Measurements from ENCODE around the gene TCF25. TPM values are rescaled to one million over a fixed set of nuclear protein-coding genes. Genes with fewer than 3 reads are reported as not detected.
A peak's percentile ranks its signal among the peaks of the same experiment; 100 is the strongest.
"Not testable (repeated sequence)": the region's sequence is repeated elsewhere in the genome, so short reads cannot be mapped to it uniquely, and the experiment has no call there.

Gene TCF25
- total and polyA plus RNA-seq, 5 donors from 2014 or later, result 75.2 to 431 (median 78.5) TPM

DNA sequence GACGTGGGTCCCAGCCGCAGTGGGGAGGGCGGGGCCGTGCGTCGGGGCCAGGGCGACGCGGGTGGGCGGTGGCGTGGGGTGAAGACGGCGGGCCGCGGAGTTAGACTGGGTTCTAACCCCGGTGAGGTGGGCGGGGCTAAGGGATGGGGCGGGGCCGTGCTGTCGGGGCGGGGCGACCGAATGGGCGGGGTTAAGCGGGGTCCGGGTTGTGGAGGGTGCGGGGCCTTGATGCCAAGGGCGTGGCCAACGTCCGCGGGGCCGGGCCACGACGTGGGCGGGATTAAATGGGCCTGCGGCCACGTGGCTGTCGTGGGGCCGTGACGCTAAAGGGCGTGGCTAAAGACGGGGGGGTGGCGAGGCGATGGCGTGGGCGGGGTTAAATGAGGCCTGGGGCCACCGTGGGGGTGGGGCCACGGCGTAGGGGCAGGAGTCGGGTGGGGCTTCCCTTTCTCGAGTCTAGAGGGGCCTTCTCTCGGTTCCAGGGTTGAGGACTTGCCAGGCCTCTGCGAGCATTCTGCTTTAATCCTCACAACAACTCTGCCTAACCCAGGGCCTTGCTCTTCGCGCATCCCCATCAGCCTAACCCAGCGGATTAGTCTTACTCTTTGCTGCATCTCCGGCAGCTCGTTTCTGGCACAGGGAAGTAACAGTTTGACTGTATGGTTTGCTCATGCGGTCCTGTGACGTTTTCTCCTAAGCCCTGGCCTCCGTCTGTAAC, 739 bp downstream of the TCF25 start:
- H3K4me1 Mint-ChIP-seq, result peaks cover 0 to 29% (median 7%) of the 10 kb centered on the region in 4 donors
- peak overlapping the region; percentile 87 to 96 (median 90) for H3K27ac Mint-ChIP-seq
- Histone ChIP-seq H3K27ac (ENCODE audit: insufficient read depth, low read length, poor library complexity, severe bottlenecking) (peak overlapping the region; percentile 100), H3K27me3 (ENCODE audit: control insufficient read depth, insufficient read depth, low read length) (no peaks in the 10 kb centered on the region), H3K36me3 (ENCODE audit: control insufficient read depth, insufficient read depth, low read length) (peaks cover 22% of the 10 kb centered on the region), H3K4me3 (ENCODE audit: low read depth, low read length) (peak overlapping the region; percentile 58), H3K4me1 (ENCODE audit: control insufficient read depth, insufficient read depth, low read length, poor library complexity, severe bottlenecking) (peaks cover 9% of the 10 kb centered on the region), H3K9me3 (ENCODE audit: control insufficient read depth in 2 of 2, low read length in 2 of 2) (peaks cover 6 to 15% of the 10 kb centered on the region in 2 experiments)
- H3K9me3 Mint-ChIP-seq, result peaks cover 0 to 11% (median 6%) of the 10 kb centered on the region in 7 donors
- DNase-seq, result peak; percentile 88 to 90 (median 89)
- H3K4me3 Mint-ChIP-seq, result peak overlapping the region; percentile 71 to 96 (median 84)
- no peaks in the 10 kb centered on the region for H3K27me3 Mint-ChIP-seq
- ATAC-seq (ENCODE audit: low read depth in 2 of 2), result peak; percentile 79
- H3K36me3 Mint-ChIP-seq, result peaks cover 14% of the 10 kb centered on the region

DNA sequence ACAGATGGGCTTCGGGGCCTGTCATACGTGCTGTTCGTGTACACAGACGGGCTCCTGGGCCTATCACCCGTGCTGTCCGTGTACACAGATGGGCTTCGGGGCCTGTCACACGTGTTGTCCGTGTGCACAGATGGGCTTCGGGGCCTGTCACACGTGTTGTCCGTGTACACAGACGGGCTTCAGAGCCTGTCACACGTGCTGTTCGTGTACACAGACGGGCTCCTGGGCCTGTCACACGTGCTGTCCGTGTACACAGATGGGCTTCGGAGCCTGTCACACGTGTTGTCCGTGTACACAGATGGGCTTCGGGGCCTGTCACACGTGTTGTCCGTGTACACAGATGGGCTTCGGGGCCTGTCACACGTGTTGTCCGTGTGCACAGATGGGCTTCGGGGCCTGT, 5.7 kb downstream of the TCF25 start:
- H3K4me1 ChIP-seq (ENCODE audit: control insufficient read depth, insufficient read depth, low read length, poor library complexity, severe bottlenecking); H3K4me3 Mint-ChIP-seq; H3K27me3 Mint-ChIP-seq; H3K27ac ChIP-seq (ENCODE audit: insufficient read depth, low read length, poor library complexity, severe bottlenecking); H3K4me3 ChIP-seq (ENCODE audit: low read depth, low read length); ATAC-seq (ENCODE audit: low read depth in 2 of 2); DNase-seq; H3K27ac Mint-ChIP-seq; H3K27me3 ChIP-seq (ENCODE audit: control insufficient read depth, insufficient read depth, low read length): not testable (repeated sequence)
- Histone ChIP-seq H3K9me3 (ENCODE audit: control insufficient read depth in 2 of 2, low read length in 2 of 2) (peaks cover 6 to 13% of the 10 kb centered on the region in 2 experiments), H3K36me3 (ENCODE audit: control insufficient read depth, insufficient read depth, low read length) (peaks cover 54% of the 10 kb centered on the region)
- peaks cover 31% of the 10 kb centered on the region for H3K36me3 Mint-ChIP-seq
- peaks cover 0 to 24% (median 13%) of the 10 kb centered on the region in 4 donors for H3K4me1 Mint-ChIP-seq
- H3K9me3 Mint-ChIP-seq, result peaks cover 0 to 11% (median 6%) of the 10 kb centered on the region in 7 donors

DNA sequence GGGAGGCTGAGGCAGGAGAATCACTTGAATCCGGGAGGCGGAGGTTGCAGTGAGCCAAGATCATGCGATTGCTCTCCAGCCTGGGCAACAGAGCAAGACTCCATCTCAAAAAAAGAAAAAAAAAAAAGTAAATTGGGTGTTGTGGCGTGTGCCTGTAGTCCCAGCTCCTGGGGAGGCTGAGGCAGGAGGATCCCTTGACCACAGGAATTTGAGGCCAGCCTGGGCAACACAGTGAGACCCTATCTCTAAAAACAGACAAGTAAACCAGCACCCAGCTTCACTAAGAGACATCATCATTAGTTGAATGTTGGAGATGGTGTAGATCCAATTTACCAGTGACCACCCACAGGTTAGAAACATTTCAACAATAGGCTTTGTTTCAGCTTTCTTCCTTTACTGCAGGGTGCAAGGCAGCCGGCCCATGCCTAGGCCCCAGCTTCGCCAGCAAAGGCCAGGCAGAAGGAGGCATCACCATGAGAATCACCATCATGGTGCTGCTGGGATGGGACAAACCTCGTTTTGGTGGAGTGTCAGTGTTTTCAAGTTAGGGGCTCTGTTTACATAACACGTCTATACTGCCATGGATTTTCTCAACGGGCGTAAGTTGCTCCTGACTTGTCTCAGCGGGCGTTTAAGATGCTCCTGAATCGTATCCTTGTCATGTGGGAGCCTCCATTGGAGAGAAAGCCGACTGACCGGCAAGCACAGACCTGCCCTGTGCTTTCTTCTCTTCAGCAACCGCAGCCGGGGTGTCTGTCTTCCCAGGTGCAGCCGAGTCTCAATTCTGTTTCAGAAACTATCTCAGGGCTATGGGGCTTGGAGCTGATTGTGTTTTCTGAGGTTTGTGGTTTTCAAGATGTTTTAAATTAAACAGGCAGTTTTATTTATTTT, 7.3 kb downstream of the TCF25 start:
- DNase-seq (no peak), ATAC-seq (ENCODE audit: low read depth in 2 of 2) (no peak)
- H3K27me3 Mint-ChIP-seq, result no peaks in the 10 kb centered on the region
- Histone ChIP-seq H3K9me3 (ENCODE audit: control insufficient read depth in 2 of 2, low read length in 2 of 2) (no peaks in the 10 kb centered on the region), H3K27ac (ENCODE audit: insufficient read depth, low read length, poor library complexity, severe bottlenecking) (no peak overlapping the region), H3K36me3 (ENCODE audit: control insufficient read depth, insufficient read depth, low read length) (peaks cover 56% of the 10 kb centered on the region), H3K27me3 (ENCODE audit: control insufficient read depth, insufficient read depth, low read length) (no peaks in the 10 kb centered on the region), H3K4me1 (ENCODE audit: control insufficient read depth, insufficient read depth, low read length, poor library complexity, severe bottlenecking) (no peaks in the 10 kb centered on the region), H3K4me3 (ENCODE audit: low read depth, low read length) (no peak overlapping the region)
- H3K27ac Mint-ChIP-seq, result no peak overlapping the region
- no peaks in the 10 kb centered on the region for H3K9me3 Mint-ChIP-seq
- peaks cover 33% of the 10 kb centered on the region for H3K36me3 Mint-ChIP-seq
- peak overlapping the region in 2 of 4 donors; percentile 35 to 48 for H3K4me3 Mint-ChIP-seq
- peaks cover 0 to 18% (median 15%) of the 10 kb centered on the region in 4 donors for H3K4me1 Mint-ChIP-seq

DNA sequence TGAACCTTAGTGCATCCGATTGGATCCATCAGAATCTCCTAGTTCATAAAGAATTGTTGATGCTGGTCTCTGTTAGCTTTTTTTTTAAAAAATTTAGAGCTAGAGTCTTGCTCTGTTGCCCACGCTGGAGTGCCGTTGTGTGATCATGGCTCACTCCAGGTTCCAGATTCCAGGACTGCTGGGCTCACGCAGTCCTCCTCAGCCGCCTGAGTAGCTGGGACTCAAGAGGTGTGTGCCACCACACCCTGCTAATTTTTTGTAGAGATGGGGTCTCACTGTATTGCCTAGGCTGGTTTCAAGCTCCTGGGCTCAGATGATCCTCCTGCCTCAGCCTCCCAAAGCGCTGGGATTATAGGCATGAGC, 8.0 kb downstream of the TCF25 start:
- ATAC-seq (ENCODE audit: low read depth in 2 of 2) (no peak), DNase-seq (no peak)
- Histone ChIP-seq H3K9me3 (ENCODE audit: control insufficient read depth in 2 of 2, low read length in 2 of 2) (no peaks in the 10 kb centered on the region), H3K36me3 (ENCODE audit: control insufficient read depth, insufficient read depth, low read length) (peaks cover 57% of the 10 kb centered on the region), H3K4me1 (ENCODE audit: control insufficient read depth, insufficient read depth, low read length, poor library complexity, severe bottlenecking) (no peaks in the 10 kb centered on the region), H3K27ac (ENCODE audit: insufficient read depth, low read length, poor library complexity, severe bottlenecking) (no peak overlapping the region), H3K27me3 (ENCODE audit: control insufficient read depth, insufficient read depth, low read length) (no peaks in the 10 kb centered on the region), H3K4me3 (ENCODE audit: low read depth, low read length) (no peak overlapping the region)
- no peaks in the 10 kb centered on the region for H3K9me3 Mint-ChIP-seq
- H3K4me3 Mint-ChIP-seq, result peak overlapping the region in 1 of 4 donors; percentile 35
- H3K27me3 Mint-ChIP-seq, result no peaks in the 10 kb centered on the region
- H3K27ac Mint-ChIP-seq, result no peak overlapping the region
- H3K36me3 Mint-ChIP-seq, result peaks cover 33% of the 10 kb centered on the region
- H3K4me1 Mint-ChIP-seq, result peaks cover 0 to 18% (median 15%) of the 10 kb centered on the region in 4 donors

DNA sequence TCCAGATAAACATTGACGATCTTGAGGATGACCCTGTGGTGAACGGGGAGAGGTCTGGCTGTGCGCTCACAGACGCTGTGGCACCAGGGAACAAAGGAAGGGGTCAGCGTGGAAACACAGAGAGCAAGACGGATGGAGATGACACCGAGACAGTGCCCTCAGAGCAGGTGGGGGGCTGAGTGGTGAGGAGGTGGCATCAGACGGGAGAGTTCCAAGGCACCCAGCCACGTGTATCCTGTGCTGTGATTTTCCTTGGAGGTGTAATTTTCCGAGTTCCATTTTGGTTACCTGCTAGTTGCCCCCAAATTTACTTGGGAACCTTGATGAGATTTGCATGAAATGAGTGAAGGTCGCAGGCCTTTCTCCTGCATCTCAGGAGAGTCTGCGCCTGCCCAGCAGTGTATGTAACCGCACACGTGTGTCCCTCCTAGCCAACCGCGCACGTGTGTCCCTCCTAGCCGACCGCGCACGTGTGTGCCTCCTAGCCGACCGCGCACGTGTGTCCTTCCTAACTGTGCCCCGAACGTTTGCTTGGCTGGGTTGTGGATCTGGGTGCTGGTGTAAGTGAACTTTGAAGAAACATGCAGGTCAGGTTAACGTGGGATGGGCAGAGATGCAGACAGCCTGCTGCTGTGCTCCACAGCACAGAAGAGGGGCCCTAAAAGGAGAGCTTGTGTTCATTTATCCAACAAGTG, 10.1 kb downstream of the TCF25 start:
- DNase-seq, result no peak
- no peaks in the 10 kb centered on the region for H3K27me3 Mint-ChIP-seq
- peaks cover 0 to 14% (median 11%) of the 10 kb centered on the region in 4 donors for H3K4me1 Mint-ChIP-seq
- H3K27ac Mint-ChIP-seq, result no peak overlapping the region
- H3K27ac ChIP-seq (ENCODE audit: insufficient read depth, low read length, poor library complexity, severe bottlenecking), result no peak overlapping the region
- ATAC-seq (ENCODE audit: low read depth in 2 of 2), result no peak
- H3K4me3 ChIP-seq (ENCODE audit: low read depth, low read length), result no peak overlapping the region
- peaks cover 69% of the 10 kb centered on the region for H3K36me3 ChIP-seq (ENCODE audit: control insufficient read depth, insufficient read depth, low read length)
- peaks cover 0 to 1% (median 0%) of the 10 kb centered on the region in 7 donors for H3K9me3 Mint-ChIP-seq
- no peak overlapping the region for H3K4me3 Mint-ChIP-seq
- H3K36me3 Mint-ChIP-seq, result peaks cover 35% of the 10 kb centered on the region
- no peaks in the 10 kb centered on the region for H3K9me3 ChIP-seq (ENCODE audit: control insufficient read depth in 2 of 2, low read length in 2 of 2)
- no peaks in the 10 kb centered on the region for H3K27me3 ChIP-seq (ENCODE audit: control insufficient read depth, insufficient read depth, low read length)
- H3K4me1 ChIP-seq (ENCODE audit: control insufficient read depth, insufficient read depth, low read length, poor library complexity, severe bottlenecking), result no peaks in the 10 kb centered on the region

DNA sequence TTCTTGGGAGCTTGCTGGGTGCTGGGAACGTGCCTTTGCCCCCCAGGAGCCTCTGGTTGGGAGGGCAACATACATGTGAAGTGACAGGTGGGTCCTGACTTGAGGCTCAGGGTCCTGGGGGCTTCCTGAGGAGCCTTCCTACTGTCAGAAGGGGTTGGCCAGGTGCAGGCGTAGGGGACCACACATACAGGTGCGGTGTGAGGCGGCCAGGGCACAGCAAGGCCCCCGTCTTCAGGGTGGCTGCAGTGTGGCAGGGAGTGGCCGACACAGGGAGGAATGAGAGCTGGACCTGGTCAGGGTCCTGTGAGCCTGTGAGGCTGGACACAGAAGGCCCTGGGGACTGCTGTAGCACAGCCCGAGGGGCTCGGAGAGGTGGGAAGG, 10.6 kb downstream of the TCF25 start:
- Histone ChIP-seq H3K36me3 (ENCODE audit: control insufficient read depth, insufficient read depth, low read length) (peaks cover 68% of the 10 kb centered on the region), H3K4me3 (ENCODE audit: low read depth, low read length) (no peak overlapping the region), H3K27me3 (ENCODE audit: control insufficient read depth, insufficient read depth, low read length) (no peaks in the 10 kb centered on the region), H3K27ac (ENCODE audit: insufficient read depth, low read length, poor library complexity, severe bottlenecking) (no peak overlapping the region), H3K4me1 (ENCODE audit: control insufficient read depth, insufficient read depth, low read length, poor library complexity, severe bottlenecking) (no peaks in the 10 kb centered on the region), H3K9me3 (ENCODE audit: control insufficient read depth in 2 of 2, low read length in 2 of 2) (no peaks in the 10 kb centered on the region)
- ATAC-seq (ENCODE audit: low read depth in 2 of 2) (no peak), DNase-seq (no peak)
- H3K9me3 Mint-ChIP-seq, result peaks cover 0 to 1% (median 0%) of the 10 kb centered on the region in 7 donors
- no peaks in the 10 kb centered on the region for H3K27me3 Mint-ChIP-seq
- peak overlapping the region in 1 of 4 donors; percentile 0 for H3K4me3 Mint-ChIP-seq
- peaks cover 35% of the 10 kb centered on the region for H3K36me3 Mint-ChIP-seq
- H3K27ac Mint-ChIP-seq, result no peak overlapping the region
- peaks cover 0 to 12% (median 11%) of the 10 kb centered on the region in 4 donors for H3K4me1 Mint-ChIP-seq

DNA sequence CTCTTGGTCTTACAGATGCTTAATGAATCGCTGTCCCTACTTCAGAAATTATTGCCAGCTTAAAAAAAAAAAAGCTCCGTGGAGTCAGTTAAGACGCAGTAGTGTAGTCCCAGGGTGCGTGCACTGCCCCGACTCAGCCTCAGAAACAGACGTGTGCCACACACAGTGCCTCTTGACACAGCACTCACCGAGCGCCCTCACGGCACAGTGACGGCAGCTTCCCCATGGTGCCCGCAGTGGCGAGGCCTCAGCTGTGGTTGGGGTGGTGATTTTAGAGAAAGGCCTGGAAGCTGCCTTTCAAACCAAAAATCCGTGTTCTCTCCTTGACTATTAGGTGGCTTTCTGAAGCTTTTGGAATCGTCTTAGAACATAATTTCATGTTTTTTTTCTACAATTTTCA, 13.9 kb downstream of the TCF25 start:
- H3K9me3 Mint-ChIP-seq, result peaks cover 0 to 1% (median 0%) of the 10 kb centered on the region in 7 donors
- Histone ChIP-seq H3K4me3 (ENCODE audit: low read depth, low read length) (no peak overlapping the region), H3K4me1 (ENCODE audit: control insufficient read depth, insufficient read depth, low read length, poor library complexity, severe bottlenecking) (no peaks in the 10 kb centered on the region), H3K27ac (ENCODE audit: insufficient read depth, low read length, poor library complexity, severe bottlenecking) (no peak overlapping the region), H3K27me3 (ENCODE audit: control insufficient read depth, insufficient read depth, low read length) (no peaks in the 10 kb centered on the region), H3K9me3 (ENCODE audit: control insufficient read depth in 2 of 2, low read length in 2 of 2) (no peaks in the 10 kb centered on the region), H3K36me3 (ENCODE audit: control insufficient read depth, insufficient read depth, low read length) (peaks cover 73% of the 10 kb centered on the region)
- ATAC-seq (ENCODE audit: low read depth in 2 of 2), result no peak
- H3K4me3 Mint-ChIP-seq, result no peak overlapping the region
- H3K27ac Mint-ChIP-seq, result peak overlapping the region in 1 of 3 donors; percentile 42
- peaks cover 37% of the 10 kb centered on the region for H3K36me3 Mint-ChIP-seq
- peaks cover 0 to 12% (median 10%) of the 10 kb centered on the region in 4 donors for H3K4me1 Mint-ChIP-seq
- no peaks in the 10 kb centered on the region for H3K27me3 Mint-ChIP-seq
- no peak for DNase-seq
